GM19452 (cell line): ENCODE data around the gene GSE1.

Experiments used
- ATAC-seq: cut with Tn5 transposase; IDR thresholded peaks from one replicate; pipeline ENCODE4 v1.9.1; 2021; ENCODE audit not compliant: unreplicated experiment

GSE1 gene

GRCh38 chr16:85605051-85605911, 7.8 kb upstream of the GSE1 start:
- ATAC-seq, result no peak

GRCh38 chr16:85605912-85606841, 6.9 kb upstream of the GSE1 start:
- ATAC-seq, result no peak

- ATAC-seq, result no peak
These were observed 6.2 kb upstream of the GSE1 start for GRCh38 chr16:85606904-85607303.

- ATAC-seq, result no peak
These were observed 5.8 kb upstream of the GSE1 start for GRCh38 chr16:85607321-85607765.

DNA sequence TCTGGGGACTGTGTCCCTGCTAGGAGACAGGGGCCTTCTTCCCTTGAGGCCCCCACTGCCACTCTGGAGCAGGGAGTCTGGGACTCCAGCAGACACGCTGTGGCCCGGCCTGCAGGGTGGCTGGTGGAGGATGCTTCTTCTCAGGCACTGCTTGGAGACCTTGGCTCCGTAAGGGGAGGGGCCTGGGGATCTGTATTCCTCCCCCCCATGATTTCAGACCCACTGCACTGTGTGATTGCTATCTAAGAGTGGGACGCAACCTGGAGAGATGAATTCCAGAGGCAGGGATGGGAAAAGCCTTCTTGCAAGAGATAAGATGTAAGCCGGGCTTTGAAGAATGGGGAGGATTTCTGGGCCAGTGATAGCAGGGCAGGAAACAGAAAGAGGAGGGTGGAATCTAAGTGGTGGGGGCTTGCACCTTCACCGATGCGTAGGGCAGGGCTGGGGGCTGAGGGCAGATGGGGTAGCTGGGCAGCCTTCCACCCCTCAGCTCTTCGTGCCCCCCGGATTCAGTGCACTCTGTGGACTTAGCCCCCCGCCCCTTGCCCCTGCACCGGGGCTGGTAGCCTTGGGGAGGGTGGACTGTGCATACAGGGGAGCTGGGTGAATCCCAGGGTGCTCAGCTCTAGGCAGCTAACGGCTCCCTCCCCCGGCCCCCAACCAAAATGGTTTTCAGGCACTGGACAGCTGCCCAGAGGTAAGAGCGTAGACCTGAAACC, 5.2 kb upstream of the GSE1 start:
- ATAC-seq, result no peak

DNA sequence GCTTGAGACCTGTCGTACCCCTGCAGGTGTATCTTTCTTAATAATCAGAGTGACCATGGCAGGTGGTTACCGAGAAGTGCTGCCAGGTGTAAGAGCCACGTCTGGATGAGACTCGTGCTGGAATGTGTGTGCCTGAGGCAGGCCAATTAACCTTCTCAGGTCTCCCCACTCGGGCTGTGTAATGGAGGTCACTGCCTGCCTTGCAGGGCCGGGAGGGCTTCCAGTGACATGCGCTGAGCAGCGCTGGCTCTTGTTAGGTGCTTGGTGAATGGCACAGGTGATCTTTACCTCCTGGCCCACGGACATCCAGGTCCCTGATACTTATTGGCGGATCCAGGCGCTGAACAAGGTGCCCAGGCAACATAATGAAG, 4.6 kb upstream of the GSE1 start:
- no peak for ATAC-seq

- ATAC-seq, result no peak
These were observed 4.2 kb upstream of the GSE1 start for GRCh38 chr16:85608887-85609286.

GRCh38 chr16:85609539-85609938, 3.6 kb upstream of the GSE1 start:
- no peak for ATAC-seq

GRCh38 chr16:85610059-85610445, 3.1 kb upstream of the GSE1 start:
- no peak for ATAC-seq

- ATAC-seq, result no peak
These were observed 2.5 kb upstream of the GSE1 start for GRCh38 chr16:85610446-85611193.

GRCh38 chr16:85611194-85611443, 2.0 kb upstream of the GSE1 start:
- no peak for ATAC-seq

DNA sequence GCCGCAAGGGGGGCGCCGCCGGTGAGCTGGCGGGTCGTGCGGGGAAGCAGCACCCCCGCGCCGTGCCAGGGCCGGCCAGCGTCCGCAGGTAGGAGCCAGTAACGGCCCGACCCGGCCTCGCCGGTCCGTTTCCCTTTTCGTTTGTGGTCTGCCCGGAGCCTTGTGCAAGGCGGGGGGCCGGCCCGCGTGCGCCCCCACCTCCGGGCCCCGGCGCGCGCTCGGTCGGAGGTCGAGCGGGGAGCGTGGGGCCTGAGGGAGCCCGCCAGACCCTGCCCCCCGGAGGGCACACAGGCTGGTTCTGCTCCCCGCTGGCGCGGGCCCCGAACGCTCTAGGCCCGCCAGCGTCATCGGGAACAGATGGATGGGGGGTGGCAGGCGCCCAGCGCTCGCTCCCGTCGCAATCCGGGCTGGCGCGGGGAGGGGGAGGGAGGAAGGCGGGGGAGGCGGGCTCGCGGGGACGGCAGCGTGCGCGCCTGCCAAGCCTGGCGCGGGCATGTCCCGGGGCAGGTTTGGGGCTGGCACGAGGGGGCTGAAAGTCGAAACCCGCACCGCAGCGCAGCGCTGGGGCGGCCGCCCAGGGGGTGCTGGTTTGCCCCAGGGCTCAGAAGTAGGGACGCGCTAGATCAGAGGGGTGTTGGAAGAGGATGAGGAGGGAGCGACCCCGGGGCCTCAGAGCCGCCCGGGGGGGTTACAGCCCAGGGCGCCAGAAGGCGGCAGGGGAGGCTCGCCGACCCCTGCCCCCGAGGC, 1.5 kb upstream of the GSE1 start:
- no peak for ATAC-seq

DNA sequence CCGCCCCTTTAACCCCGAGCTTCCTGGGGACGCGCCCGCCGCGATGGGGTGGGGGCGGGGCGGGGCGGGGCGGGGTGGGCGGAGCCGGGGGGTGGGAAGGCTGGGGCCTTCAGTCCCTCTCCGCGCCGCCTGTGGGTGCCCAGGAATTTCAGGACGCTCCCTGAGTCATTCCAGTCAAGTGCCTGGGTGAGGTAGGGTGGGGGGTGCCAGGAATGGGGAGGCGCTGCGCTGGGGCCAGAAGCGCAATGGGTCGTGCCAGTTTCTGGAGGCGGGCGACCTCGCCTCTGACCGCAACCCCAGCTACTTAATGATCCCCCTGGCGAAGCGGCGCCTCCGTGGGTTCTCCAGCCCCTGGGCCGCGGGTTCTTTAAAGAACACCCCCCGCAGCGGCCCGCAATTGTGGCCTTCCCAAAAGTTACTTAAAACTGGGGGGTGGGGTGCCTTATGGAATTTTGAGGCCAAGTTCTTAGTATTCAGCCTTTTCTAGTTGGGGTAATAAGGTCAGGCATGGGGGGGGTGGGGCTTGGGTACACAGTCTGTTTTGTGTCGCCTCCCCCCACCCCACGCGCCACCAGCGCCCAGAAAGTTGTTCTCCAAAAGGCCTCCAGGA, 826 bp upstream of the GSE1 start:
- ATAC-seq, result no peak

- no peak for ATAC-seq
These were observed 649 bp downstream of the GSE1 start for GRCh38 chr16:85613604-85614337.

DNA sequence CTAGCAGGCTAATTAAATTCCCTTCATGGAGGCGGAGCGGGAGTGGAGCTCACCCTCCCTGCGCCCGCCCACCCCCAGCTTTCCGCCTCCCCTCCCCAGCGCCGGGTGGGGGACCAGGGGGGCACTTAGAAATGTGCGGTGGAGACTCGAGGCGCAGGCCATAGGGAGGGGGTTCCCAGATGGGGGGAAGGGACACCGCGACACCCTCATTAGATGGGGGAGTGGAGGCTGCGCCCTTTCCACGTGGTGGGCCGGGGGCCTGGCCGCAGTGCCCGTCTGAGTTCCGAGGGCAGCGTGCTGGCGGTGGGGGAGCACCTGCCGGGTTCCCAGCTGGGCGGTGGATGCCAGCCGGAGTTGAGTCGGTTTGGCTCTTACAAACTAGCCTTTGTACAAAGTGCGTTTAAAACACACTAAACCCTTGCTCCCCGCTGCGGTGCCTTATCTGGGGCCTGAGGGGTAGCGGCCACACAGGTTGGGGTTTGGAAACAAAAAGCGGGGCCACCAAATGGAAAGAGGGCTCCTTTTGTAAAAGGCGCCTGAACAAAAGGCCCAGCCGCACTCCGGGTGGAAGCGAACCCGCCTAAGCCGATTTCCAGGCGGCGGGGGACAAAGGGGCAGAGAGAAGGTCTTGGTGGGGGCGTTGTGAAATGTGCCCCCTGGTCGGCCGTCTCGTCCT, 1.4 kb downstream of the GSE1 start:
- no peak for ATAC-seq

GRCh38 chr16:85615014-85615851, 2.1 kb downstream of the GSE1 start:
- no peak for ATAC-seq

DNA sequence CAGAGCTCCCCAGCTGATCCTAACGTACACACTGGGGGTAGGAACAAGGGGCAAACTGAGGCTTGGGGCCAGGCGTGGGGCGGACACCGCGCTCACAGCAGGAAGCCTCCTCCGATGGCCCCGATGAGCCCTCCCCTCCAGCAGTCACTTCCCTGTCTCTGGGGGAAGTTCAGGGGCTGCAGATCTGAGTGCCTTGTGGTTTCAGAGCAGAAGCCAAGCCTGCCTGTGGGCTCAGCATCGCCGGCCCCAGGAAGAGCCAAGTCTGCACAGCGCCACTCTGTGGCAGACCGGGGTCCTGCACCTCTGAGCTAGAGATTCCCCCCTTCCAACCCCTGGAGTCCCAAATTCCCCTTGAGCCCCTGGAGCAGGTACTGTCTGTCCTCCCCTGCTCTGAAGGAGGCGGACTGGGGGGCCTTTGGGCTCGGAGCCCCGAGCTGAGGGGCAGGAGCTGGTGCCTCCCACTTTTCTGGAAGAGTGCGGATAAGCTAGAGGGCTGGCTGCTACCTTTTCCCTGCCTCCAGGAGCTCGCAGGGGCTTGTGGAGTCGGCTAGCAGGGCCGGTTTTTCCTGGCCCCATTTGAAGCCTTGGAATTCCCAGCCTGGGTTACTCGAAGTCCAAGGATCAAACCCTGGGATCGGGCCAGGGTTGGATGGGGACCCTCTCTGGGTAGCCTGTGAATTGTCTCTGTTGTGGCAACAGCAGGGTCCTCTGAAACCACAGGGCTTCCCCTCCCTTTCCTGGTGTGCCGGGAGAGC, 2.9 kb downstream of the GSE1 start:
- ATAC-seq, result peak; percentile 34
